K562 (cell line): ENCODE results near the gene CACNA2D2. TPM values are rescaled to one million over a fixed set of nuclear protein-coding genes. Genes with fewer than 3 reads are reported as not detected.

Experiments used
- ARID1B ChIP-seq: fragments of 450-650 bp; IDR thresholded peaks from 2 replicates; pipeline ENCODE4 v1.6.1; 2016; ENCODE audit warnings: antibody characterized with exemption, mild to moderate bottlenecking, inconsistent platforms
- CBX3 ChIP-seq, 2 experiments: IDR thresholded peaks; 1 replicate in 1 of 2; 2 replicates in 1 of 2; pipeline ENCODE4 v1.6.1; 2012; ENCODE audit warnings: inconsistent platforms in 2 of 2, low read length in 2 of 2, borderline replicate concordance in 1 of 2, control low read depth in 1 of 2
- CREB1 ChIP-seq, 2 experiments: sonication (generic) in 1 of 2; formaldehyde crosslinking in 1 of 2; IDR thresholded peaks; 2 replicates each; pipeline versions ENCODE4 v1.6.1 to v1.8.0; 2012 to 2022; ENCODE audit warnings: inconsistent platforms in 1 of 2, mild to moderate bottlenecking in 1 of 2, missing genetic modification reagents in 1 of 2, moderate library complexity in 1 of 2
- FOXK2 ChIP-seq, 2 experiments: fragments of 450-650 bp; IDR thresholded peaks in 1 of 2; conservative IDR thresholded peaks in 1 of 2; 2 replicates each; pipeline ENCODE4 v1.6.1; 2016; ENCODE audit warnings: low read depth in 2 of 2, mild to moderate bottlenecking in 1 of 2
- FOXM1 ChIP-seq, 2 experiments: fragments of 450-650 bp in 1 of 2; sonication (generic) in 1 of 2; formaldehyde crosslinking in 1 of 2; IDR thresholded peaks; 2 replicates each; pipeline versions ENCODE4 v1.6.1 to v1.9.0; 2017 to 2022; ENCODE audit warnings: low read depth in 2 of 2, mild to moderate bottlenecking in 2 of 2, missing genetic modification reagents in 1 of 2, moderate library complexity in 1 of 2
- HDGF ChIP-seq: fragments of 450-650 bp; IDR thresholded peaks from 2 replicates; pipeline ENCODE4 v1.6.1; 2016
- NKRF ChIP-seq: fragments of 450-650 bp; IDR thresholded peaks from 2 replicates; pipeline ENCODE4 v1.6.1; 2016; ENCODE audit warnings: borderline replicate concordance
- RCOR1 ChIP-seq, 2 experiments: IDR thresholded peaks; 2 replicates each; pipeline ENCODE4 v1.6.1; 2012; ENCODE audit warnings: low read depth in 2 of 2, low read length in 2 of 2, borderline replicate concordance in 1 of 2, improper control_type of control experiment in 1 of 2
- RNF2 ChIP-seq: sonication (generic); IDR thresholded peaks from 2 replicates; pipeline ENCODE4 v1.6.1; 2016
- SMARCA4 ChIP-seq: fragments of 450-650 bp; IDR thresholded peaks from 2 replicates; pipeline ENCODE4 v1.6.1; 2016
- SOX6 ChIP-seq: fragments of 450-650 bp; IDR thresholded peaks from 2 replicates; pipeline ENCODE4 v1.6.1; 2014; ENCODE audit warnings: mild to moderate bottlenecking
- STAT5A ChIP-seq: IDR thresholded peaks from 2 replicates; pipeline ENCODE4 v1.6.1; 2012; ENCODE audit warnings: low read length, inconsistent platforms, borderline replicate concordance
- ZBTB9 ChIP-seq: fragments of 450-650 bp; formaldehyde crosslinking; IDR thresholded peaks from 2 replicates; pipeline ENCODE4 v1.4.0; 2020; ENCODE audit warnings: mild to moderate bottlenecking, moderate library complexity
- ZHX1 ChIP-seq: fragments of 150-350 bp; conservative IDR thresholded peaks from 2 replicates; pipeline ENCODE4 v1.6.1; 2014; ENCODE audit warnings: low read length
- ZNF239 ChIP-seq: fragments of 250-450 bp; sonication (Bioruptor Pico); IDR thresholded peaks from 2 replicates; pipeline ENCODE4 v1.4.0; 2020; ENCODE audit warnings: mild to moderate bottlenecking
- polyA plus RNA-seq, 8 experiments: library from polyadenylated mRNA; depleted of rRNA in 4 of 8; stranded (reverse) in 5 of 8; unstranded in 3 of 8; fragments of >200 nt; fragmentation: Nextera tagmentation in 2 of 8; fragmentation: Illumina TruSeq in 1 of 8; extraction: Ambion mirVana in 2 of 8; extraction: Trizol in 1 of 8; gene quantifications; 2 replicates each; pipeline versions ENCODE4 v1.2.1 to v1.2.3, GENCODE V29; 2011 to 2014; ENCODE audit warnings: inconsistent platforms in 1 of 8, missing spikeins in 1 of 8
- total RNA-seq, 7 experiments: library from RNA; depleted of rRNA in 6 of 7; stranded (reverse); fragments of >200 nt in 6 of 7; fragmentation: Illumina TruSeq in 2 of 7; extraction: Trizol in 2 of 7; gene quantifications; 2 replicates each; pipeline versions ENCODE4 v1.2.1 to v1.2.3, GENCODE V29; 2011 to 2021; ENCODE audit warnings: low replicate concordance in 1 of 7
- TF ChIP-seq, protein P1 (sequence below): sonication (generic); formaldehyde crosslinking; IDR thresholded peaks from 2 replicates; pipeline ENCODE4 v1.8.0; 2022; ENCODE audit warnings: mild to moderate bottlenecking, missing genetic modification reagents, borderline replicate concordance

CACNA2D2 gene
- total and polyA plus RNA-seq, 9 of the 15 experiments (the other 6 are each of a cell fraction or from before 2014, with no cell fraction given), result 0.11 to 0.58 (median 0.36) TPM; not detected in 2

DNA sequence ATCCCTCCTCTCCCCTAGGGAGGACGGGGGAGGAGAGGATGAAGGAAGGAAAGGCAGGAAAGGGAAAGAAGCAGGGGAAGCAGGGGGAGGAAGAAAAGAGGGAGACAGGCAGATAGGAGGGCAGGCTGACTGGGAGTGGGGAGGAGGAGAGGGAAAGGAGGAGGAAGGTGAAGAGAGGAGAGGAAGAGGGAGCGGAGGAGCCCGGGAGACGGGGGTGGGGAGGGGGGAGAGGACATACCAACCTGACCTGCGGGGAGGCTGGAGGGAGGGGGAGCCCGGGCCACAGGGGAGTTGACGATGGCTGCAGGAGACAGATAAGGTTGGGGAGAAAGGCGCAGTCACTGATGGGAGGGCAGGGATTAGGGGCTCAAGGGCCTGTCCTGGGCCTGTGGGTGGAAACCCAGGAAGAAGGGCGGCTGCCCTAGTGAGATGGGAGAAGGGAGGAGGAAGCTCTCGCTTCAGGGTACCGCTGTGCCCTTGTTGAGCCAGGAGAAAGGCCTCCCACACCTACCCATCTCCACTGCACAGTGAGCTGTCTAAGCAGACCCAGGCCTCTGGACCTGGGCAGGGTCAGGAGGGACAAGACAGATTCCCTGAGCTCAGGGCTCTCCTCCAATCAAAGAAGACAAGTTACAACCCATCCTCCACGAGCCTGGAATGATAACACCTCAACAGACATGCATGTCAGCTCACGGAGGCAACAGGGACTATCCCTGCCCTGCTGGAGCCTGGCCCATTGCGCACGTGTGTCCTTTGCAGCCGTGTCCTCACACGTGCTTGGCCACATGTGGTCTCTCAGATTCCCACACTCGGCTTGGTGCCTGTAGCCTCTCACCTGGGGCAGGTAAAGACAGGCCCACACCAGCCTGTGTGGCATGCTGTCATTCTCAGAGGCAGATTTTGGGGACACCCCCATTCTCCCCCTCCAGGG, 36.2 kb upstream of the CACNA2D2 start (continued):
- TF ChIP-seq, protein P1, sequence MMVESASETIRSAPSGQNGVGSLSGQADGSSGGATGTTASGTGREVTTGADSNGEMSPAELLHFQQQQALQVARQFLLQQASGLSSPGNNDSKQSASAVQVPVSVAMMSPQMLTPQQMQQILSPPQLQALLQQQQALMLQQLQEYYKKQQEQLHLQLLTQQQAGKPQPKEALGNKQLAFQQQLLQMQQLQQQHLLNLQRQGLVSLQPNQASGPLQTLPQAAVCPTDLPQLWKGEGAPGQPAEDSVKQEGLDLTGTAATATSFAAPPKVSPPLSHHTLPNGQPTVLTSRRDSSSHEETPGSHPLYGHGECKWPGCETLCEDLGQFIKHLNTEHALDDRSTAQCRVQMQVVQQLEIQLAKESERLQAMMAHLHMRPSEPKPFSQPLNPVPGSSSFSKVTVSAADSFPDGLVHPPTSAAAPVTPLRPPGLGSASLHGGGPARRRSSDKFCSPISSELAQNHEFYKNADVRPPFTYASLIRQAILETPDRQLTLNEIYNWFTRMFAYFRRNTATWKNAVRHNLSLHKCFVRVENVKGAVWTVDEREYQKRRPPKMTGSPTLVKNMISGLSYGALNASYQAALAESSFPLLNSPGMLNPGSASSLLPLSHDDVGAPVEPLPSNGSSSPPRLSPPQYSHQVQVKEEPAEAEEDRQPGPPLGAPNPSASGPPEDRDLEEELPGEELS (CRISPR knock-in tag), result peak; percentile 30; the same call in 1 of the 2 replicates
- TF ChIP-seq NKRF (no peak), ZHX1 (no peak), CREB1 (IDR thresholded peaks at IDR 0.05) (peak; percentile 47; the same call in 1 of the 2 replicates), CREB1 (CRISPR knock-in tag; IDR thresholded peaks at IDR 0.05) (no peak; the same call in 1 of the 2 replicates), ZNF239 (no peak), SMARCA4 (peak; percentile 91), CBX3 (IDR thresholded peaks at IDR 0.05; ENCODE audit: borderline replicate concordance in 1 of 2, low read length in 2 of 2) (peak in 1 of 2 experiments; percentile 17; a peak in 1 of 3 replicates), HDGF (peak; percentile 95), SOX6 (peak; percentile 53; the same call in 1 of the 2 replicates), FOXK2 (conservative IDR thresholded peaks at IDR 0.05 in 1 of 2, IDR thresholded peaks at IDR 0.05 in 1 of 2; ENCODE audit: low read depth in 2 of 2) (peak; percentile 8 to 25; a peak in 3 of 4 replicates), RNF2 (0 out of 2 replicates have a peak, but pooled peaks have one; percentile 44), STAT5A (peak; percentile 72), ARID1B (peak; percentile 98), RCOR1 (IDR thresholded peaks at IDR 0.05; ENCODE audit: borderline replicate concordance in 1 of 2, low read depth in 2 of 2, low read length in 2 of 2) (peak; percentile 34 to 95; a peak in 3 of 4 replicates), FOXM1 (IDR thresholded peaks at IDR 0.05; ENCODE audit: low read depth) (peak; percentile 55; the same call in 1 of the 2 replicates), FOXM1 (CRISPR knock-in tag; IDR thresholded peaks at IDR 0.05; ENCODE audit: low read depth) (no peak), ZBTB9 (CRISPR knock-in tag) (peak; percentile 42; the same call in 1 of the 2 replicates)
